Airway epithelial cell (primary cell): ENCODE measurements around the gene DPY19L3. TPM values are rescaled to one million over a fixed set of nuclear protein-coding genes. Genes with fewer than 3 reads are reported as not detected.

Experiments
- total RNA-seq: library from RNA; depleted of rRNA; stranded (reverse); fragments of >200 nt; gene quantifications from 2 replicates; pipeline ENCODE4 v1.2.3, GENCODE V29; 2015

The DPY19L3 gene
- total RNA-seq = 7.1 and 9.6 TPM in 2 replicates

GRCh38 chr19:32405431-32406160, at the start of gene DPY19L3:
DPY19L3 (plus strand) TSS chr19:32405770; CDS start chr19:32408254, 2,484 bp downstream.

Other genes starting within 250 kb of the DPY19L3 start
- 6.5 and 6.6 TPM in 2 replicates for gene ZNF507, start 60.2 kb upstream of the DPY19L3 start, total RNA-seq
- 197 and 207 TPM in 2 replicates for gene PDCD5, start 175.4 kb downstream of the DPY19L3 start, total RNA-seq